ENCODE results near the gene KBTBD12. TPM values are rescaled to one million over a fixed set of nuclear protein-coding genes. Genes with fewer than 3 reads are reported as not detected.
A peak's percentile ranks its signal among the peaks of the same experiment; 100 is the strongest.
"Not testable (repeated sequence)": the region's sequence is repeated elsewhere in the genome, so short reads cannot be mapped to it uniquely, and the experiment has no call there.

The KBTBD12 gene
- total and polyA plus RNA-seq, 2 donors (not counting 1 experiment from before 2014, with no cell fraction given) = not detected

- Histone ChIP-seq H3K4me1 (ENCODE audit: control insufficient read depth, extremely low read depth, insufficient read depth, low read length) (no peaks in the 10 kb centered on the region), H3K9ac (ENCODE audit: insufficient read depth, low read length) (no peak overlapping the region), H3K4me3 (replicated peaks in 1 of 4; ENCODE audit: control extremely low read depth in 1 of 4, insufficient read depth in 1 of 4, low read depth in 3 of 4, low read length in 4 of 4) (no peak overlapping the region), H3K79me2 (ENCODE audit: control insufficient read depth, insufficient read depth, low read length) (no peaks in the 10 kb centered on the region), H3K27ac (ENCODE audit: insufficient read depth, low read length) (no peak overlapping the region), H3K4me2 (ENCODE audit: extremely low read depth, insufficient read depth, low read length) (no peak overlapping the region), H2AFZ (ENCODE audit: low read length) (no peak overlapping the region), H3K27me3 (ENCODE audit: control insufficient read depth, insufficient read depth, low read length) (no peaks in the 10 kb centered on the region), H3K9me3 (ENCODE audit: control insufficient read depth, insufficient read depth, low read depth, low read length) (no peaks in the 10 kb centered on the region), H4K20me1 (ENCODE audit: control insufficient read depth, extremely low read depth, insufficient read depth, low read length) (no peaks in the 10 kb centered on the region), H3K36me3 (ENCODE audit: control insufficient read depth, insufficient read depth, low read length) (no peaks in the 10 kb centered on the region)
- DNase-seq (ENCODE audit: low read depth in 2 of 2) = no peak
- TF ChIP-seq CTCF (conservative IDR thresholded peaks at IDR 0.05 in 1 of 2, IDR thresholded peaks at IDR 0.05 in 1 of 2; ENCODE audit: low read depth in 1 of 2, low read length in 2 of 2) (no peak), EZH2 (IDR thresholded peaks at IDR 0.05; ENCODE audit: low read length, missing control alignments) (no peak)
Measured at GRCh38 chr3:127867412-127867811, 47.6 kb upstream of the KBTBD12 start.

- TF ChIP-seq EZH2 (IDR thresholded peaks at IDR 0.05; ENCODE audit: low read length, missing control alignments) = no peak
- no peak for TF ChIP-seq CTCF (conservative IDR thresholded peaks at IDR 0.05 in 1 of 2, IDR thresholded peaks at IDR 0.05 in 1 of 2; ENCODE audit: low read depth in 1 of 2, low read length in 2 of 2)
- DNase-seq (ENCODE audit: low read depth in 2 of 2) = peak in 1 of 2 donors; percentile 53
- H3K36me3 ChIP-seq (ENCODE audit: control insufficient read depth, insufficient read depth, low read length) = no peaks in the 10 kb centered on the region
- peaks cover 2% of the 10 kb centered on the region for H3K27me3 ChIP-seq (ENCODE audit: control insufficient read depth, insufficient read depth, low read length)
- H3K4me1 ChIP-seq (ENCODE audit: control insufficient read depth, extremely low read depth, insufficient read depth, low read length) = no peaks in the 10 kb centered on the region
- H3K27ac ChIP-seq (ENCODE audit: insufficient read depth, low read length) = no peak overlapping the region
- no peaks in the 10 kb centered on the region for H3K79me2 ChIP-seq (ENCODE audit: control insufficient read depth, insufficient read depth, low read length)
- no peaks in the 10 kb centered on the region for H4K20me1 ChIP-seq (ENCODE audit: control insufficient read depth, extremely low read depth, insufficient read depth, low read length)
- no peaks in the 10 kb centered on the region for H3K9me3 ChIP-seq (ENCODE audit: control insufficient read depth, insufficient read depth, low read depth, low read length)
- no peak overlapping the region for H3K9ac ChIP-seq (ENCODE audit: insufficient read depth, low read length)
- no peak overlapping the region for H2AFZ ChIP-seq (ENCODE audit: low read length)
- H3K4me2 ChIP-seq (ENCODE audit: extremely low read depth, insufficient read depth, low read length) = no peak overlapping the region
- H3K4me3 ChIP-seq (replicated peaks in 1 of 4; ENCODE audit: control extremely low read depth in 1 of 4, insufficient read depth in 1 of 4, low read depth in 3 of 4, low read length in 4 of 4) = no peak overlapping the region
Measured at GRCh38 chr3:127867986-127868385, 47.0 kb upstream of the KBTBD12 start.

GRCh38 chr3:127870156-127870555 is 44.9 kb upstream of the KBTBD12 start:
- no peak overlapping the region for H2AFZ ChIP-seq (ENCODE audit: low read length)
- H3K27me3 ChIP-seq (ENCODE audit: control insufficient read depth, insufficient read depth, low read length) = peaks cover 2% of the 10 kb centered on the region
- no peaks in the 10 kb centered on the region for H3K36me3 ChIP-seq (ENCODE audit: control insufficient read depth, insufficient read depth, low read length)
- H3K9ac ChIP-seq (ENCODE audit: insufficient read depth, low read length) = no peak overlapping the region
- TF ChIP-seq EZH2 (IDR thresholded peaks at IDR 0.05; ENCODE audit: low read length, missing control alignments) = no peak
- no peak for TF ChIP-seq CTCF (conservative IDR thresholded peaks at IDR 0.05 in 1 of 2, IDR thresholded peaks at IDR 0.05 in 1 of 2; ENCODE audit: low read depth in 1 of 2, low read length in 2 of 2)
- no peak for DNase-seq (ENCODE audit: low read depth in 2 of 2)
- H3K27ac ChIP-seq (ENCODE audit: insufficient read depth, low read length) = no peak overlapping the region
- no peaks in the 10 kb centered on the region for H3K9me3 ChIP-seq (ENCODE audit: control insufficient read depth, insufficient read depth, low read depth, low read length)
- no peak overlapping the region for H3K4me3 ChIP-seq (replicated peaks in 1 of 4; ENCODE audit: control extremely low read depth in 1 of 4, insufficient read depth in 1 of 4, low read depth in 3 of 4, low read length in 4 of 4)
- H4K20me1 ChIP-seq (ENCODE audit: control insufficient read depth, extremely low read depth, insufficient read depth, low read length) = no peaks in the 10 kb centered on the region
- no peaks in the 10 kb centered on the region for H3K79me2 ChIP-seq (ENCODE audit: control insufficient read depth, insufficient read depth, low read length)
- no peaks in the 10 kb centered on the region for H3K4me1 ChIP-seq (ENCODE audit: control insufficient read depth, extremely low read depth, insufficient read depth, low read length)
- no peak overlapping the region for H3K4me2 ChIP-seq (ENCODE audit: extremely low read depth, insufficient read depth, low read length)

GRCh38 chr3:127874097-127874496 is 40.9 kb upstream of the KBTBD12 start:
- H4K20me1 ChIP-seq (ENCODE audit: control insufficient read depth, extremely low read depth, insufficient read depth, low read length); H3K27ac ChIP-seq (ENCODE audit: insufficient read depth, low read length); H3K36me3 ChIP-seq (ENCODE audit: control insufficient read depth, insufficient read depth, low read length); H3K9ac ChIP-seq (ENCODE audit: insufficient read depth, low read length); H3K4me2 ChIP-seq (ENCODE audit: extremely low read depth, insufficient read depth, low read length); H3K4me1 ChIP-seq (ENCODE audit: control insufficient read depth, extremely low read depth, insufficient read depth, low read length); H3K79me2 ChIP-seq (ENCODE audit: control insufficient read depth, insufficient read depth, low read length); DNase-seq (ENCODE audit: low read depth in 2 of 2); H3K9me3 ChIP-seq (ENCODE audit: control insufficient read depth, insufficient read depth, low read depth, low read length); H3K4me3 ChIP-seq (replicated peaks in 1 of 4; ENCODE audit: control extremely low read depth in 1 of 4, insufficient read depth in 1 of 4, low read depth in 3 of 4, low read length in 4 of 4); H2AFZ ChIP-seq (ENCODE audit: low read length); H3K27me3 ChIP-seq (ENCODE audit: control insufficient read depth, insufficient read depth, low read length): not testable (repeated sequence)

All from fibroblast of lung (primary cell).